GM12892 (cell line): ENCODE data around the gene HMGN4.

Experiments used
- POLR2A ChIP-seq: IDR thresholded peaks from 2 replicates; pipeline ENCODE4 v1.6.1; 2011; ENCODE audit warnings: low read depth, low read length, control low read depth
- POLR2AphosphoS5 ChIP-seq: IDR thresholded peaks from 2 replicates; pipeline ENCODE4 v1.6.1; 2011; ENCODE audit warnings: low read depth, low read length, control low read depth
- TAF1 ChIP-seq: IDR thresholded peaks from 2 replicates; pipeline ENCODE4 v1.6.1; 2011; ENCODE audit warnings: low read depth, mild to moderate bottlenecking, control low read depth, low read length, borderline replicate concordance

DNA sequence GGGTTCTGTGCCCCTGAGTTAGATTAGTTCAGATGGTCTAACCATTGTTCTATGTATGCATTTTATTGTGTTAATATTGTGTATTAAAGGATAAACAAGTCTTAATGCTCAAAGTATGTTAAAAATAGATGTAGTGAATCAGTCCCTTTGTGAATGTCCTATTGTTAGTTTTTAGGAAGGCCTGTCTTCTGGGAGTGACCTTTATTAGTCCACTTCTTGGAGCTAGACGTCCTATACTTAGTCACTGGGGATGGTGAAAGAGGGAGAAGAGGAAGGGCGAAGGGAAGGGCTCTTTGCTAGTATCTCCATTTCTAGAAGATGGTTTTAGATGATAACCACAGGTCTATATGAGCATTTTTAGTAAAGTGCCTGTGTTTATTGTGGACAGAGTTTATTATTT is 12.3 kb upstream of the HMGN4 start:
- no peak for TF ChIP-seq POLR2AphosphoS5
- TF ChIP-seq POLR2A: no peak
- TF ChIP-seq TAF1: no peak
